ENCODE results near the gene ITGB8. TPM values are rescaled to one million over a fixed set of nuclear protein-coding genes. Genes with fewer than 3 reads are reported as not detected.

Gene ITGB8
- total RNA-seq, 1 experiment from 2014 or later = 1.9 TPM

GRCh38 chr7:20424500-20424899, 93.8 kb downstream of the ITGB8 start (continued):
- TF ChIP-seq CREB1 (CRISPR knock-in tag; IDR thresholded peaks at IDR 0.05) = no peak
- TF ChIP-seq ESRRA (CRISPR knock-in tag; IDR thresholded peaks at IDR 0.05; ENCODE audit: borderline replicate concordance) = no peak

GRCh38 chr7:20430664-20431063, 100.0 kb downstream of the ITGB8 start:
- ATAC-seq = no peak
- no peak overlapping the region for H3K27ac Mint-ChIP-seq
- ChIA-PET CTCF (interaction anchor here (0.9 to 2.6 kb wide), 2 partner anchors 10 to 13 kb away, joined by 3 to 11 read pairs; no protein-coding TSS in a partner anchor), POLR2A (no interaction called here)
- no peaks in the 10 kb centered on the region for H3K9me3 Mint-ChIP-seq
- no peak for DNase-seq (ENCODE audit: low spot score)
- TF ChIP-seq USF1 (CRISPR knock-in tag; IDR thresholded peaks at IDR 0.05) = no peak
- no peak for TF ChIP-seq ZNF396 (CRISPR knock-in tag; IDR thresholded peaks at IDR 0.05; ENCODE audit: borderline replicate concordance)
- no peak for TF ChIP-seq ATF6 (CRISPR knock-in tag; IDR thresholded peaks at IDR 0.05)
- TF ChIP-seq JUN (CRISPR knock-in tag; IDR thresholded peaks at IDR 0.05) = no peak
- TF ChIP-seq TCF7 (CRISPR knock-in tag; IDR thresholded peaks at IDR 0.05; ENCODE audit: low read depth) = no peak
- TF ChIP-seq NFE2L1 (CRISPR knock-in tag; IDR thresholded peaks at IDR 0.05) = no peak
- TF ChIP-seq RORB (CRISPR knock-in tag; IDR thresholded peaks at IDR 0.05) = no peak
- no peak for TF ChIP-seq IRF2 (CRISPR knock-in tag; IDR thresholded peaks at IDR 0.05; ENCODE audit: borderline replicate concordance, low read depth)
- TF ChIP-seq ZNF317 (CRISPR knock-in tag; IDR thresholded peaks at IDR 0.05; ENCODE audit: borderline replicate concordance, low read depth) = no peak
- no peak for TF ChIP-seq USF2 (CRISPR knock-in tag; IDR thresholded peaks at IDR 0.05)
- no peak for TF ChIP-seq EMX1 (CRISPR knock-in tag; IDR thresholded peaks at IDR 0.05)
- TF ChIP-seq ESRRA (CRISPR knock-in tag; IDR thresholded peaks at IDR 0.05; ENCODE audit: borderline replicate concordance) = no peak
- TF ChIP-seq ZNF416 (CRISPR knock-in tag; IDR thresholded peaks at IDR 0.05) = no peak
- no peaks in the 10 kb centered on the region for H3K36me3 Mint-ChIP-seq
- H3K4me3 Mint-ChIP-seq = no peak overlapping the region
- H3K4me1 Mint-ChIP-seq = no peaks in the 10 kb centered on the region
- H3K27me3 Mint-ChIP-seq (ENCODE audit: low read depth) = no peaks in the 10 kb centered on the region

GRCh38 chr7:20431146-20431545, 100.4 kb downstream of the ITGB8 start:
- ATAC-seq = no peak
- no peaks in the 10 kb centered on the region for H3K9me3 Mint-ChIP-seq
- TF ChIP-seq E2F1 (CRISPR knock-in tag; IDR thresholded peaks at IDR 0.05) (no peak), MLX (CRISPR knock-in tag; IDR thresholded peaks at IDR 0.05) (no peak), GTF2I (CRISPR knock-in tag; conservative IDR thresholded peaks at IDR 0.05) (no peak), FOXP4 (CRISPR knock-in tag; IDR thresholded peaks at IDR 0.05) (no peak), ZNF416 (CRISPR knock-in tag; IDR thresholded peaks at IDR 0.05) (no peak), ZNF423 (CRISPR knock-in tag; IDR thresholded peaks at IDR 0.05) (no peak), TEAD1 (CRISPR knock-in tag; IDR thresholded peaks at IDR 0.05) (no peak), ZSCAN18 (CRISPR knock-in tag; IDR thresholded peaks at IDR 0.05) (no peak), ELF4 (CRISPR knock-in tag; IDR thresholded peaks at IDR 0.05; ENCODE audit: low read depth) (no peak), ZNF121 (CRISPR knock-in tag; IDR thresholded peaks at IDR 0.05) (no peak), ATF3 (CRISPR knock-in tag; conservative IDR thresholded peaks at IDR 0.05) (no peak), FOXK1 (CRISPR knock-in tag; IDR thresholded peaks at IDR 0.05) (no peak), TP53 (CRISPR knock-in tag; IDR thresholded peaks at IDR 0.05) (no peak), IRF2 (CRISPR knock-in tag; IDR thresholded peaks at IDR 0.05; ENCODE audit: borderline replicate concordance, low read depth) (no peak)
- H3K4me3 Mint-ChIP-seq = no peak overlapping the region
- H3K36me3 Mint-ChIP-seq = no peaks in the 10 kb centered on the region
- no peaks in the 10 kb centered on the region for H3K27me3 Mint-ChIP-seq (ENCODE audit: low read depth)
- DNase-seq (ENCODE audit: low spot score) = no peak
- POLR2A ChIA-PET = interaction anchor here (1.3 kb wide), 1 partner anchor 10 kb away, joined by 3 read pairs; no protein-coding TSS in a partner anchor
- H3K27ac Mint-ChIP-seq = no peak overlapping the region
- CTCF ChIA-PET = interaction anchor here (0.9 to 2.6 kb wide), 2 partner anchors 9 to 13 kb away, joined by 3 to 11 read pairs; no protein-coding TSS in a partner anchor
- no peaks in the 10 kb centered on the region for H3K4me1 Mint-ChIP-seq
